H1 (cell line): ENCODE data around the gene BZW2. TPM values are rescaled to one million over a fixed set of nuclear protein-coding genes. Genes with fewer than 3 reads are reported as not detected.

Experiments used
- CTCF ChIA-PET: fragments of 300-600 bp; sonication (Branson Sonifier 250); formaldehyde crosslinking; loops from one replicate; lab custom pipeline; 2021; ENCODE audit not compliant: partially characterized antibody; lab: Charles Lee
- POLR2A ChIA-PET: fragments of 300-600 bp; sonication (Branson Sonifier 250); formaldehyde crosslinking; loops from one replicate; lab custom pipeline; 2021; ENCODE audit warnings: inconsistent platforms; ENCODE audit not compliant: partially characterized antibody; lab: Charles Lee
- DNase-seq, 2 experiments: peaks; one replicate each; pipeline versions ENCODE4 v3.0.0 to v3.0.0-alpha.2; 2010 to 2022; ENCODE audit warnings: low spot score in 2 of 2, low read depth in 1 of 2, mixed read lengths in 1 of 2
- FAIRE-seq: peaks from 2 replicates; lab custom pipeline; 2011; peaks lifted over from hg19 to GRCh38; lab: Jason Lieb, UNC
- H2AFZ ChIP-seq: 2 replicates; pipeline ENCODE4 v1.8.1; 2012; ENCODE audit warnings: low read length, inconsistent platforms
- H2AK5ac ChIP-seq: 2 replicates; pipeline ENCODE4 v1.6.1; 2013; ENCODE audit warnings: low read depth, low read length
- H2BK120ac ChIP-seq: replicated peaks from 2 replicates; pipeline ENCODE3; 2013; ENCODE audit warnings: low read depth, low read length, inconsistent platforms
- H2BK12ac ChIP-seq: 2 replicates; pipeline ENCODE4 v1.6.1; 2013; ENCODE audit warnings: low read depth, low read length
- H2BK15ac ChIP-seq: 2 replicates; pipeline ENCODE4 v1.6.1; 2013; ENCODE audit warnings: low read length
- H2BK20ac ChIP-seq: 2 replicates; pipeline ENCODE4 v1.6.1; 2013; ENCODE audit warnings: low read length
- H2BK5ac ChIP-seq: 2 replicates; pipeline ENCODE4 v1.6.1; 2013; ENCODE audit warnings: low read depth, low read length
- H3K14ac ChIP-seq: 2 replicates; pipeline ENCODE4 v1.6.1; 2013; ENCODE audit warnings: inconsistent platforms; ENCODE audit not compliant: insufficient read length
- H3K18ac ChIP-seq: 2 replicates; pipeline ENCODE4 v1.6.1; 2013; ENCODE audit warnings: low read length; ENCODE audit errors: extremely low read depth
- H3K23ac ChIP-seq: 2 replicates; pipeline ENCODE4 v1.6.1; 2013; ENCODE audit warnings: inconsistent platforms; ENCODE audit not compliant: insufficient read length
- H3K23me2 ChIP-seq: 2 replicates; pipeline ENCODE4 v1.6.1; 2013; ENCODE audit warnings: low read depth, low read length
- H3K27ac ChIP-seq: 2 replicates; pipeline ENCODE4 v1.6.1; 2011; ENCODE audit warnings: low read depth, low read length, inconsistent platforms
- H3K27me3 ChIP-seq, 4 experiments: replicated peaks in 1 of 4; 1 replicate in 1 of 4; 2 replicates in 3 of 4; pipeline versions ENCODE4 v1.6.1 to v1.8.1; 2011 to 2013; ENCODE audit warnings: low read length in 3 of 4, mild to moderate bottlenecking in 3 of 4, inconsistent platforms in 2 of 4, mixed read lengths in 2 of 4, moderate library complexity in 1 of 4; ENCODE audit not compliant: control insufficient read depth in 3 of 4, insufficient read depth in 3 of 4; ENCODE audit errors: extremely low read depth in 1 of 4
- H3K36me3 ChIP-seq, 4 experiments: 2 replicates each; pipeline versions ENCODE4 v1.6.1 to v1.8.1; 2011 to 2013; ENCODE audit warnings: mild to moderate bottlenecking in 4 of 4, low read length in 3 of 4, moderate library complexity in 2 of 4, control low read depth in 1 of 4, inconsistent platforms in 1 of 4; ENCODE audit not compliant: insufficient read depth in 4 of 4, control insufficient read depth in 2 of 4
- H3K4ac ChIP-seq: replicated peaks from 2 replicates; pipeline ENCODE3; 2013; ENCODE audit warnings: low read length, low read depth, mixed read lengths, inconsistent platforms; ENCODE audit not compliant: insufficient read length
- H3K4me1 ChIP-seq, 4 experiments: replicated peaks in 1 of 4; 1 replicate in 1 of 4; 2 replicates in 3 of 4; pipeline versions ENCODE4 v1.6.1 to v1.8.1; 2011 to 2013; ENCODE audit warnings: low read length in 3 of 4, inconsistent platforms in 2 of 4, mixed read lengths in 1 of 4; ENCODE audit not compliant: insufficient read depth in 4 of 4, control insufficient read depth in 3 of 4
- H3K4me2 ChIP-seq, 2 experiments: 2 replicates each; pipeline versions ENCODE4 v1.6.1 to v1.8.1; 2011 to 2013; ENCODE audit warnings: low read depth in 2 of 2, low read length in 2 of 2, control low read depth in 1 of 2, inconsistent platforms in 1 of 2, mild to moderate bottlenecking in 1 of 2; ENCODE audit not compliant: insufficient read depth in 1 of 2
- H3K4me3 ChIP-seq, 4 experiments: fragments of 200-600, 300-600 bp in 1 of 4; sonication (generic), shearing (Covaris generic), sonication (Bioruptor Twin) in 1 of 4; 2 replicates each; pipeline versions ENCODE4 v1.5.1 to v1.8.1; 2011 to 2016; ENCODE audit warnings: low read length in 4 of 4, low read depth in 3 of 4, control low read depth in 2 of 4, inconsistent platforms in 2 of 4, mild to moderate bottlenecking in 2 of 4, mixed read lengths in 1 of 4, moderate library complexity in 1 of 4; ENCODE audit not compliant: insufficient read depth in 2 of 4; ENCODE audit errors: extremely low read depth in 1 of 4
- H3K56ac ChIP-seq: replicated peaks from 2 replicates; pipeline ENCODE3; 2013; ENCODE audit warnings: low read depth, mild to moderate bottlenecking, mixed read lengths, low read length, inconsistent platforms; ENCODE audit not compliant: insufficient read length
- H3K79me1 ChIP-seq: 2 replicates; pipeline ENCODE4 v1.6.1; 2013; ENCODE audit warnings: low read depth, low read length, control low read depth
- H3K79me2 ChIP-seq, 2 experiments: 2 replicates each; pipeline versions ENCODE4 v1.6.1 to v1.8.1; 2012 to 2013; ENCODE audit warnings: low read length in 2 of 2, mild to moderate bottlenecking in 2 of 2, inconsistent platforms in 1 of 2; ENCODE audit not compliant: insufficient read depth in 2 of 2, control insufficient read depth in 1 of 2
- H3K9ac ChIP-seq, 4 experiments: replicated peaks in 1 of 4; 1 replicate in 1 of 4; 2 replicates in 3 of 4; pipeline versions ENCODE4 v1.6.1 to v1.8.1; 2011 to 2013; ENCODE audit warnings: low read depth in 3 of 4, low read length in 3 of 4, control low read depth in 2 of 4, mild to moderate bottlenecking in 2 of 4, moderate library complexity in 2 of 4, inconsistent platforms in 1 of 4; ENCODE audit errors: extremely low read depth in 1 of 4
- H3K9me3 ChIP-seq, 2 experiments: 2 replicates each; pipeline versions ENCODE4 v1.6.1 to v1.8.1; 2012 to 2013; ENCODE audit warnings: mild to moderate bottlenecking in 2 of 2, moderate library complexity in 2 of 2, control low read depth in 1 of 2, inconsistent platforms in 1 of 2, low read depth in 1 of 2, low read length in 1 of 2, mixed read lengths in 1 of 2; ENCODE audit not compliant: insufficient read depth in 2 of 2
- H4K20me1 ChIP-seq, 2 experiments: replicated peaks in 1 of 2; 2 replicates each; pipeline versions ENCODE3 to v1.8.1; 2011 to 2013; ENCODE audit warnings: inconsistent platforms in 2 of 2, low read length in 2 of 2, mild to moderate bottlenecking in 1 of 2; ENCODE audit not compliant: insufficient read depth in 2 of 2, control insufficient read depth in 1 of 2
- H4K5ac ChIP-seq: 2 replicates; pipeline ENCODE4 v1.6.1; 2013; ENCODE audit warnings: low read length, low read depth, mixed read lengths, inconsistent platforms; ENCODE audit not compliant: insufficient read length
- H4K8ac ChIP-seq: 2 replicates; pipeline ENCODE4 v1.8.0; 2013; ENCODE audit warnings: mild to moderate bottlenecking, moderate library complexity, low read length, inconsistent platforms; ENCODE audit not compliant: insufficient read depth; ENCODE audit errors: extremely low read depth
- H4K91ac ChIP-seq: replicated peaks from 2 replicates; pipeline ENCODE3; 2013; ENCODE audit warnings: low read length, mixed read lengths, inconsistent platforms; ENCODE audit not compliant: insufficient read length
- HDAC6 ChIP-seq: IDR thresholded peaks from one replicate; pipeline ENCODE4 v1.7.1; 2012; ENCODE audit warnings: low read depth, mild to moderate bottlenecking, inconsistent platforms, low read length, moderate library complexity
- JUND ChIP-seq: IDR thresholded peaks from 2 replicates; pipeline ENCODE4 v1.6.1; 2011; ENCODE audit warnings: mild to moderate bottlenecking, improper control_type of control experiment, low read length
- RFX5 ChIP-seq: IDR thresholded peaks from 2 replicates; pipeline ENCODE4 v1.6.1; 2011; ENCODE audit warnings: low read depth, low read length, improper control_type of control experiment, borderline replicate concordance
- YY1 ChIP-seq: IDR thresholded peaks from 2 replicates; pipeline ENCODE4 v1.6.1; 2011; ENCODE audit warnings: low read depth, mild to moderate bottlenecking, low read length
- WGBS, 2 experiments: shearing (Covaris generic) in 1 of 2; methylation state at CpG; one replicate each; pipeline versions ENCODE4 v1.1.6 to v1.1.7; 2013 to 2015; ENCODE audit warnings: low lambda C conversion rate in 2 of 2, mixed read lengths in 2 of 2, inconsistent platforms in 1 of 2, low coverage in 1 of 2, missing lambda C conversion rate in 1 of 2; ENCODE audit not compliant: insufficient replicate concordance in 2 of 2, insufficient coverage in 1 of 2, insufficient read length in 1 of 2; ENCODE audit errors: extremely low coverage in 1 of 2, missing lambda C conversion rate in 1 of 2; 5-methylcytosine and 5-hydroxymethylcytosine counted together
- polyA plus RNA-seq, 7 experiments: library from polyadenylated mRNA; depleted of rRNA in 3 of 7; stranded (reverse) in 5 of 7; unstranded in 2 of 7; fragments of >200 nt in 5 of 7; fragments of 200-250 nt in 2 of 7; gene quantifications; 1 replicate in 5 of 7; 2 replicates in 1 of 7; 4 replicates in 1 of 7; pipeline versions ENCODE4 v1.2.1 to v1.2.3, GENCODE V29; 2011 to 2013; ENCODE audit warnings: missing spikeins in 2 of 7, mixed read lengths in 2 of 7
- total RNA-seq: library from RNA; stranded (reverse); fragmentation: NEBNext Ultra II Directional; extraction: Animal tissue kit (Norgen Biotek cat#: 25700); gene quantifications from 2 replicates; pipeline ENCODE4 v1.2.1, GENCODE V29; 2021

The BZW2 gene
- total and polyA plus RNA-seq, 2 of the 8 experiments (the other 6 are each of a cell fraction or from before 2014, with no cell fraction given): 32.3 to 103 TPM

GRCh38 chr7:16670021-16670420, 24.0 kb downstream of the BZW2 start:
- Histone ChIP-seq H2BK20ac (no peak overlapping the region), H3K79me1 (no peaks in the 10 kb centered on the region), H4K8ac (no peak overlapping the region), H3K4me1 (peaks cover 0 to 13% (median 5%) of the 10 kb centered on the region in 4 experiments; a peak in 4 of 7 replicates), H2AFZ (no peak overlapping the region), H4K5ac (no peak overlapping the region), H3K56ac (no peak overlapping the region), H2BK120ac (no peak overlapping the region), H3K23me2 (no peaks in the 10 kb centered on the region), H3K4me3 (no peak overlapping the region), H3K79me2 (peaks cover 0 to 54% of the 10 kb centered on the region in 2 experiments; a peak in 2 of 4 replicates), H3K4me2 (no peak overlapping the region), H3K4ac (no peak overlapping the region), H4K20me1 (no peaks in the 10 kb centered on the region), H2BK12ac (no peak overlapping the region), H4K91ac (no peak overlapping the region), H3K9me3 (no peaks in the 10 kb centered on the region), H2AK5ac (no peak overlapping the region), H3K14ac (no peak overlapping the region), H3K9ac (no peak overlapping the region), H2BK15ac (no peak overlapping the region), H3K27ac (0 out of 2 replicates have a peak overlapping the region, but pooled peaks have one; percentile 14), H2BK5ac (no peak overlapping the region), H3K27me3 (no peaks in the 10 kb centered on the region), H3K18ac (no peak overlapping the region), H3K23ac (no peak overlapping the region), H3K36me3 (peaks cover 0 to 24% (median 1%) of the 10 kb centered on the region in 4 experiments; a peak in 5 of 8 replicates)
- ChIA-PET CTCF (interaction anchor here (0.6 to 1.6 kb wide), 2 partner anchors 11 to 105 kb away, joined by 3 to 5 read pairs; no protein-coding TSS in a partner anchor), POLR2A (no interaction called here)
- FAIRE-seq (no peak), DNase-seq (no peak)
- WGBS, 2 experiments: 100% methylated on average over 1 of the region's 1 CpG; no CpG with 5 or more reads in 1 of the 2 experiments
- TF ChIP-seq JUND (no peak), RFX5 (no peak), HDAC6 (no peak), YY1 (no peak)
